WI38 (cell line): ENCODE results near the gene PRSS50.
"Not testable (repeated sequence)": the region's sequence is repeated elsewhere in the genome, so short reads cannot be mapped to it uniquely, and the experiment has no call there.

Source experiments
- H3K4me3 ChIP-seq: 2 replicates; pipeline ENCODE4 v1.5.1; 2011; ENCODE audit warnings: low read depth, mild to moderate bottlenecking, control low read depth, low read length
- TF ChIP-seq, protein P1 (sequence below): IDR thresholded peaks from 2 replicates; pipeline ENCODE4 v1.5.1; 2012; ENCODE audit warnings: low read depth, mild to moderate bottlenecking, control low read depth, low read length

The PRSS50 gene, protein sequence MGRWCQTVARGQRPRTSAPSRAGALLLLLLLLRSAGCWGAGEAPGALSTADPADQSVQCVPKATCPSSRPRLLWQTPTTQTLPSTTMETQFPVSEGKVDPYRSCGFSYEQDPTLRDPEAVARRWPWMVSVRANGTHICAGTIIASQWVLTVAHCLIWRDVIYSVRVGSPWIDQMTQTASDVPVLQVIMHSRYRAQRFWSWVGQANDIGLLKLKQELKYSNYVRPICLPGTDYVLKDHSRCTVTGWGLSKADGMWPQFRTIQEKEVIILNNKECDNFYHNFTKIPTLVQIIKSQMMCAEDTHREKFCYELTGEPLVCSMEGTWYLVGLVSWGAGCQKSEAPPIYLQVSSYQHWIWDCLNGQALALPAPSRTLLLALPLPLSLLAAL

DNA sequence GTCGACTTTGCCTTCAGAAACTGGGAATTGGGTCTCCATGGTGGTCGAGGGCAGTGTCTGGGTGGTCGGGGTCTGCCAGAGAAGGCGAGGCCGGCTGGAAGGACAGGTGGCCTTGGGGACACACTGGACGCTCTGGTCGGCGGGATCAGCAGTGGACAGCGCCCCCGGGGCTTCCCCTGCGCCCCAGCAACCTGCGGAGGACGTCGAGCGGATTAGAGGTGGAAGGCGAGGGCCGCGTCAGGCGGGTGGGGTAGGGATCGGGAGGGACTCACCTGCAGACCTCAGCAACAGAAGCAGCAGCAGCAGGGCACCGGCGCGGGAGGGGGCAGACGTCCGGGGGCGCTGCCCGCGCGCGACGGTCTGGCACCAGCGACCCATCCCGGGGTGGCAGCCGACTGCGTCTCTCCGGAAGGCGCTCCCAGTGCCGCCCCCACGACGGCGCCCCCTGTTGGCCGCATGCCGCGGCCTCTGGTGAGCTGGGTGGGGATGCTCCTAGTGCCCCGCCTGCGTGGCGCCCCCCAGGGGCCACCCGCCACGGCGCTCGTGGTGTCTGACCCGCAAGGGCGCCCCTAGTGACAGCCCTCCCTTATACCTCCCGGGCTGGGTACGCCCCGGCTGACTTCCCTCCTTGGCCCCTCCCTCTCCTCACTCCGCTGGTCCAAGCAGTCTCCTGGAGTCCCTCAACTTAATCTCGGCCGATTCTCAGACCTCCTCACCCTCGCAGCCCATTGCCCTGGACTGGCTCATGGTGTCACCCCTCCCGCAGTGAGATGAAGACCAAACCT is at the start of gene PRSS50:
PRSS50 (minus strand) TSS at position 423 of the 785 bp plus-strand sequence; CDS start at position 378, 45 bp downstream.
- TF ChIP-seq, protein P1, sequence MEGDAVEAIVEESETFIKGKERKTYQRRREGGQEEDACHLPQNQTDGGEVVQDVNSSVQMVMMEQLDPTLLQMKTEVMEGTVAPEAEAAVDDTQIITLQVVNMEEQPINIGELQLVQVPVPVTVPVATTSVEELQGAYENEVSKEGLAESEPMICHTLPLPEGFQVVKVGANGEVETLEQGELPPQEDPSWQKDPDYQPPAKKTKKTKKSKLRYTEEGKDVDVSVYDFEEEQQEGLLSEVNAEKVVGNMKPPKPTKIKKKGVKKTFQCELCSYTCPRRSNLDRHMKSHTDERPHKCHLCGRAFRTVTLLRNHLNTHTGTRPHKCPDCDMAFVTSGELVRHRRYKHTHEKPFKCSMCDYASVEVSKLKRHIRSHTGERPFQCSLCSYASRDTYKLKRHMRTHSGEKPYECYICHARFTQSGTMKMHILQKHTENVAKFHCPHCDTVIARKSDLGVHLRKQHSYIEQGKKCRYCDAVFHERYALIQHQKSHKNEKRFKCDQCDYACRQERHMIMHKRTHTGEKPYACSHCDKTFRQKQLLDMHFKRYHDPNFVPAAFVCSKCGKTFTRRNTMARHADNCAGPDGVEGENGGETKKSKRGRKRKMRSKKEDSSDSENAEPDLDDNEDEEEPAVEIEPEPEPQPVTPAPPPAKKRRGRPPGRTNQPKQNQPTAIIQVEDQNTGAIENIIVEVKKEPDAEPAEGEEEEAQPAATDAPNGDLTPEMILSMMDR, result no peak; the same call in 1 of the 2 replicates
- no peak within 1 kb of the TSS for H3K4me3 ChIP-seq

DNA sequence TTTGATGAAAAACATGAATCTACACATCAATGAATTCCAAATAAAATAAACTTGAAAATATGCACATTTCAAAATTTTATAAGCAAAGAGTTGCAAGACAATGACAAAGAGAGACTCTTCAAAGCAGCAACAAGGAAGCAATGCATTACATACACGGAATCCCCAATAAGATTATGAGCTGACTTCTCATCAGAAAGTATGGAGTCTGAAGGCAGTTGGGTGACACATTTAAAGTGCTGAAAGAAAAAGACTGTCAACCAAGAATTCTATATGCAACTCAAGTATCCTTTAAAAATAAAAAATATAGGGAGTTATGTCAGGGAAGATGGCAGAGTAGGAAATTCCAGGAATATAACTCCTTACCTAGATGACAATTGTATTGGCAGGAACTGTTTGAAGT is 46.5 kb upstream of the PRSS50 start:
- no peak overlapping the region for H3K4me3 ChIP-seq
- TF ChIP-seq, protein P1, result no peak

DNA sequence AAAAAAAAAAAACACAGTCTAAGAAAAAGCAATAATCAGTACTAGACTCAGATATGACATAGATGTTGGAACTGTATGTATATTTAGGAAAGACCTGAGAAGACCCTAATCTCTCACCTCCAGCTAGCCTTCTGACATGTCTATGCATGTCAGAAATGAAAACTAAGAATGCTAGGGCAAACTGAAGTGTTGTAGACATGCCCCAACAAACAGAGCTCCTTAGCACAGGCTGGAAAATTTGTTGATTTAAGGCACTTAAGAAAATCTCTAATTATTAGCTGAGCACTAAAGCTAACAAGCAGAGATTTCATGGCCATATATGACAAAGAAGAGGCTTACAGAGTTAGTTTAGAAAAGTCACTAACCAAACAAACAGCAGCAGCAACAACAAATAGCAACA is 45.5 kb upstream of the PRSS50 start:
- TF ChIP-seq, protein P1, result no peak
- H3K4me3 ChIP-seq, result no peak overlapping the region

DNA sequence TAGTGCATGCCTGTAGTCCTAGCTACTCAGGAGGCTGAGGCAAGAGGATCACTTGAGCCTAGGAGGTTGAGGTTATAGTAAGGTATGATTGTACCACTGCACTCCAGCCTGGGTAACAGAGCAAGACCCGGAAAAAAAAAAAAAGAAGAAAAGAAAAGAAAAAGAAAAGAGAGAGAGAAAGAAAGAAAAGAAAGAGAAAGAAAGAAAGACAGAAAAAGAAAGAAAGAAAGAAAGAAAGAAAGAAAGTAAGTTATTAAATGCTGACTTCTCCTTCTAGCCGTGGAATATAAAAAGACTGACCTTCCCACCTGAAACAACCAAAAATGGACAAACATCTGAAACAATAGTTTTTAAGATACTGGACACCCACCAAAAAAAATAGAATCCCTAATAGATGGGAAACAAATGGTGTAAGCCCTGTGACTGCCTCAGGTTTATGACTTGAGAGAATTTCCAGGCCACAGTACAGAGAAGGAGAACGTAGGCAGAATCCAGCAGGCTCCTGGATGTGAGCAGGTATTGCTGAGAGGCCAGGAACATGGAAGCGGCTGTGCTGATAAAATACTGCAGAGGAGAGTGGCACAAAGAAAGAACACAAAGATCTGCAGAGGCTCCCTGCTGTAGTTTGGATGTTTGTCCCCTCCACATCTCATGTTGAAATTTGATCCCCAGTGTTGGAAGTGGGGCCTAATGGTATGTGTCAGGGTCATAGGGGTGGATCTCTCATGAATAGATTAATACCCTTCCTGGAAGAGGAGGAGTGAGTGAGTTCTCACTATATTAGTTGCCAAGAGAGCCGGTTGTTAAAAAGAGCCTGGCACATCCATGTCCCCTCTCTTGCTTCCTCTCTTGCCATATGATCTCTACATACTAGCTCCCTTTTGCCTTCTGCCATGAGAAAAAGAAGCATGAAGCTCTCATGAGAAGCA is 41.8 kb upstream of the PRSS50 start:
- no peak overlapping the region for H3K4me3 ChIP-seq
- TF ChIP-seq, protein P1, result no peak

DNA sequence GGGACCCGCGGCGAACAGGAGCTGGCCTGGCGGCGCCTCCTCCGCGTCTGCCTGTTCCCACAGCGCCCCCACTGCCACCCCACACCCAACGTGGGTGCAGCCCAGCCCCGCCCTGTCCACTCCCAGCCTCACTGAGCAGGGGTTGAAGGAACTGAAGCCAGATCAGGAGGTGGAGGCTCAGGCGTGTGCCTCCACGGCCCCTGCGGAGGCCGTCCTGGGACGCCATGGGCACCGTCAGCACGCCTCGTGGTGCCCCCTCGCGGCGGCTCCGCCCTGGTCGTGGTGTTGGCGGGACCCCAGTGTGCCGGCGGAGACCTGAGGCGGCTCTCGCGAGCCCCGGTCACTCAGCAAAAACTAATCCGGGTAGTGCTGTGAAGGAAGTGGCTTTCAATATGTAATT is 39.0 kb upstream of the PRSS50 start:
- TF ChIP-seq, protein P1, result no peak

DNA sequence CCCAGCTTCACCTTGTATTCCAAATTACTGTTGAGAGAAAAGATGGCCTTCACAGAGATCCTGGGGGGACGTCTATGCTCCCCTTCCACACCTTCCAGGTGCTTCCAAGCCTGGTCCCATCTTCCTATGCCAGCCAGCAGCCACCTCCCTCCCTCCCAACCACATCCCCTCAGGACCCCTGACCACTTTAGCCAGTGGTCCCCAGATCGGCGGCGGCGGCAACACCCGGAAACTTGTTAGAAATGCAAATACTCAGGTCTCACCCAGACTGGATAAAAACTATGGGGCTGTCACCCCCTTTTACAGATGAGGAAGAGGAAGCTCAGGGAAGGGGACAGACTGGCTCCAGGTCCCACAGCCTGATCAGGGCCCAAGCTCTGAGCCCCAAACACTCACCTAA is 38.0 kb upstream of the PRSS50 start:
- no peak overlapping the region for H3K4me3 ChIP-seq
- TF ChIP-seq, protein P1, result no peak

More for the DNA sequence above, 39.0 kb upstream of the PRSS50 start:
- H3K4me3 ChIP-seq, result no peak overlapping the region

DNA sequence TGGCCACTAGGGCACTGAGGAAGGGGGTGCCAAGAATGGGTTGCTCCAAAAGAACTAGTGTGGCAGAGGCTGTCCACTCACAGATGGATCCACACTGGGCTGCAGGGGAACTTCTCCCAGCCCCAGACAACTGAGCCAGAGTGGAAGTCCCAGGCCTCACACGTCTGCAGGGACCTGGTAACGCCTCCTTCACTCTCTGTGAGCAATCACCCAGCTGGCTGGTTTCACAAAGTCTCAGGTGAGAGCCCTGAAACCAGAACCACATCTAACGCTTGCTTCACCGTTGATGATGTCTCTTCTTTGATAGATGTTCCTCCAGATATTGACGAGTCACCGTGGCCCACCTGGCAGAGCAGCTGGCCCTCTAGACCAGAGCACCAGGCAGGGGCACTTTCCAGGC is 35.5 kb upstream of the PRSS50 start:
- H3K4me3 ChIP-seq, result not testable (repeated sequence)
